Endothelial cell (in vitro differentiated cells): ENCODE measurements around the gene FAM111A. TPM values are rescaled to one million over a fixed set of nuclear protein-coding genes. Genes with fewer than 3 reads are reported as not detected.
A peak's percentile ranks its signal among the peaks of the same experiment; 100 is the strongest.

Experiments
- DNase-seq: peaks from one replicate; pipeline ENCODE4 v3.0.0; 2021; ENCODE audit warnings: low spot score
- H3K27ac Mint-ChIP-seq: one replicate; pipeline ENCODE4 v1.8.0; 2021; ENCODE audit warnings: mixed read lengths, inconsistent platforms; ENCODE audit not compliant: unreplicated experiment
- H3K27me3 Mint-ChIP-seq: one replicate; pipeline ENCODE4 v1.8.0; 2021; ENCODE audit warnings: mild to moderate bottlenecking, moderate library complexity, mixed read lengths, inconsistent platforms; ENCODE audit not compliant: unreplicated experiment
- H3K36me3 Mint-ChIP-seq: one replicate; pipeline ENCODE4 v1.8.0; 2021; ENCODE audit warnings: mild to moderate bottlenecking, low read depth, mixed read lengths, inconsistent platforms; ENCODE audit not compliant: unreplicated experiment
- H3K4me1 Mint-ChIP-seq: one replicate; pipeline ENCODE4 v1.8.0; 2021; ENCODE audit warnings: mild to moderate bottlenecking, mixed read lengths, inconsistent platforms; ENCODE audit not compliant: unreplicated experiment
- H3K4me3 Mint-ChIP-seq: one replicate; pipeline ENCODE4 v1.8.0; 2021; ENCODE audit warnings: mild to moderate bottlenecking, mixed read lengths, inconsistent platforms; ENCODE audit not compliant: unreplicated experiment
- H3K9me3 Mint-ChIP-seq: one replicate; pipeline ENCODE4 v1.8.0; 2021; ENCODE audit warnings: mixed read lengths, inconsistent platforms; ENCODE audit not compliant: unreplicated experiment
- CTCF ChIP-seq: fragments of 200-600 bp; sonication (generic); IDR thresholded peaks from one replicate; pipeline ENCODE4 v1.5.0; 2021; ENCODE audit warnings: antibody characterized with exemption; ENCODE audit not compliant: unreplicated experiment
- total RNA-seq: library from RNA; stranded (reverse); fragmentation: NEBNext Ultra II Directional; extraction: Animal tissue kit (Norgen Biotek cat#: 25700); gene quantifications from one replicate; pipeline ENCODE4 v1.2.1, GENCODE V29; 2021; ENCODE audit not compliant: unreplicated experiment

The FAM111A gene
- total RNA-seq, 1 donor from 2014 or later, result 30.8 TPM

DNA sequence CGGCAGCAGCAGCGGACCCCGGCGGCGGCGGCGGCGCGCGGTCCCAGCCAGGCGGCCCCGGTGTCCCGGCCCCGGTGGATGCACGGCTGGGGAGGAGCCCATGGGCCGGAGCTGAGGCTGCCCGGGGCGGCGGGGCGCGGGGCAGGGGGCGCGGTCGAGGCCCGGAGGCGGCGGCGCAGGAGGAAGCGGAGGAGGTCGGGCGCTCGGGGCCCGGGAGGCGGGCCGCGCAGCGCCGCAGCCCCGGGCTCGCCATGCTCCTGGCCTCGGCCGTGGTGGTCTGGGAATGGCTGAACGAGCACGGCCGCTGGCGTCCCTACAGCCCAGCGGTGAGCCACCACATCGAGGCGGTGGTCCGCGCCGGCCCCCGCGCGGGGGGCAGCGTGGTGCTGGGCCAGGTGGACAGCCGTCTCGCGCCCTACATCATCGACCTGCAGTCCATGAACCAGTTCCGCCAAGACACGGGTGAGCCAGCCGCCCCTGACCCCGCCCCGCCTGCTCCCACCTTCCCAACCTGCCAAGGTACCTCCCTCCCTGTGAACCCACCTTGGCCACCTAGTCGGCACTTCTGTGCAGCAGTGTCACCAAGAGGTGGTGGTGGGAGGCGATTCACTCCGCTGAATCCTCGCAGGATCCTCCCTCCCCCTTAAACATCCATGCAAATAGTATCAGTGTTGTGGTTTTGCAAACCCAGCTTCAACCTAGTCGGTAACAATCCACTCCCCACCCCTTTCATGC is 29.9 kb downstream of the FAM111A start:
- DNase-seq, result peak; percentile 41
- Mint-ChIP-seq H3K27me3 (peaks cover 10% of the 10 kb centered on the region), H3K4me3 (peak overlapping the region; percentile 95), H3K4me1 (peaks cover 23% of the 10 kb centered on the region), H3K9me3 (no peaks in the 10 kb centered on the region), H3K27ac (peak overlapping the region; percentile 84), H3K36me3 (peaks cover 6% of the 10 kb centered on the region)
- TF ChIP-seq CTCF, result no peak

GRCh38 chr11:59173080-59173963 is 30.7 kb downstream of the FAM111A start:
- Mint-ChIP-seq H3K27me3 (peaks cover 10% of the 10 kb centered on the region), H3K36me3 (peaks cover 14% of the 10 kb centered on the region), H3K27ac (peak overlapping the region; percentile 84), H3K9me3 (no peaks in the 10 kb centered on the region), H3K4me3 (peak overlapping the region; percentile 95), H3K4me1 (peaks cover 23% of the 10 kb centered on the region)
- TF ChIP-seq CTCF, result peak; percentile 3
- DNase-seq, result peak; percentile 58

DNA sequence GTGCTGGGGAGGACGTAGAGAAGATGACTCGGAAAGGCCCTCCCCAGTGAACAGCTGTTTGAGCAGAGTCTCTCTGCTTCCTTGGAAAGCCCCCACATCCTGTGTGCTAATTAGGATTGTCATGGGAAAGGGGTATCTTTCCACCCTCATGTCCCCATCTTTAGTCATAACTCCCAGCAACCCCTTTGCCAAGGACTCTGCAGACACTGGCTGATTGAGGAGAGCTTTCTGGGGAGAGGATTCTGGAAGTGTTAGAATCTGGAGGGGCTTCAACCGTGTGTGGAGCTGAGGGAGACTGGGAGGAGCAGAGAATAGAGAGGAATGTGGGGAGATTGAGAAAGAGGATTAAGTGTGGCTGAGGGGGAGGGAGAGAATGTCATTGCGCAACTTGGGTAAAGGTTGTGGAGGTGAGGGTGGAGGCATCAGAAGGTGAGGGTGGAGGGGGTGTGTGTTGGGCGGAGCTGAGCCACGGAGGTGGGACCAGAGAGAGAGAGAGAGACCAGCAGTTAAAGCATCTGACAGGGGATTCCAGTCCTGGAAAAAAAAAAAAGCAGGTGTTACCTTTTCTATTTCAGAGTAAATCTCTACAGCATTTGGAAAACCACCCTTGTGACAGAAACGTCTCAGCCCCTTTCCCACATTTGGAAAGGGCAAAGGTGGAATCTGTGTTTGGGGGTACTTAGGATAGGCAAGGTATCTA is 31.5 kb downstream of the FAM111A start:
- H3K9me3 Mint-ChIP-seq, result no peaks in the 10 kb centered on the region
- peaks cover 10% of the 10 kb centered on the region for H3K27me3 Mint-ChIP-seq
- peak overlapping the region; percentile 8 for H3K27ac Mint-ChIP-seq
- DNase-seq, result no peak
- peak overlapping the region; percentile 95 for H3K4me3 Mint-ChIP-seq
- TF ChIP-seq CTCF, result no peak
- H3K4me1 Mint-ChIP-seq, result peaks cover 23% of the 10 kb centered on the region
- peaks cover 22% of the 10 kb centered on the region for H3K36me3 Mint-ChIP-seq

DNA sequence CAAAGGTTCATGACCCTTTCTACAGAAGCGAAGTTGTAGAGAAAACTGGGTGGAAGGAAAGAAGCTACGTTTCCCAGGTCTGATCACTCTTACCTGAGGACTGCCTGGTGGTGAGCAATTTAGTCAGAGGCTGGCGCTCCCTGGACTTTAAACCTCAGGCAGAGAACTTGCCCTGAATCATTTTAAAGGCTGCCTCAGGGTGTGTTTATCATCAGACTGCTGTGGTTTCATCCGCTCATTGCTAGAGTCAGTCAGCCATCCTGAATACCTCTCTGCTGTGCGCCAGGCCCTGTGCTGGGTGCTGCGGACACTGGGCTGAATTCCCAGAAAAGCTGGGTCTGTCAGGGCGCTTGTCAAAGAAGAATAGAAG is 32.0 kb downstream of the FAM111A start:
- no peak for DNase-seq
- peaks cover 10% of the 10 kb centered on the region for H3K27me3 Mint-ChIP-seq
- no peak overlapping the region for H3K4me3 Mint-ChIP-seq
- no peaks in the 10 kb centered on the region for H3K9me3 Mint-ChIP-seq
- peaks cover 26% of the 10 kb centered on the region for H3K36me3 Mint-ChIP-seq
- H3K27ac Mint-ChIP-seq, result no peak overlapping the region
- H3K4me1 Mint-ChIP-seq, result peaks cover 23% of the 10 kb centered on the region
- no peak for TF ChIP-seq CTCF
